T-helper 9 cell (primary cell): ENCODE data around the gene PALM3.
"Not testable (repeated sequence)": the region's sequence is repeated elsewhere in the genome, so short reads cannot be mapped to it uniquely, and the experiment has no call there.

Experiments
- DNase-seq: peaks from one replicate; pipeline ENCODE4 v3.0.0-alpha.2; 2020

PALM3 gene

DNA sequence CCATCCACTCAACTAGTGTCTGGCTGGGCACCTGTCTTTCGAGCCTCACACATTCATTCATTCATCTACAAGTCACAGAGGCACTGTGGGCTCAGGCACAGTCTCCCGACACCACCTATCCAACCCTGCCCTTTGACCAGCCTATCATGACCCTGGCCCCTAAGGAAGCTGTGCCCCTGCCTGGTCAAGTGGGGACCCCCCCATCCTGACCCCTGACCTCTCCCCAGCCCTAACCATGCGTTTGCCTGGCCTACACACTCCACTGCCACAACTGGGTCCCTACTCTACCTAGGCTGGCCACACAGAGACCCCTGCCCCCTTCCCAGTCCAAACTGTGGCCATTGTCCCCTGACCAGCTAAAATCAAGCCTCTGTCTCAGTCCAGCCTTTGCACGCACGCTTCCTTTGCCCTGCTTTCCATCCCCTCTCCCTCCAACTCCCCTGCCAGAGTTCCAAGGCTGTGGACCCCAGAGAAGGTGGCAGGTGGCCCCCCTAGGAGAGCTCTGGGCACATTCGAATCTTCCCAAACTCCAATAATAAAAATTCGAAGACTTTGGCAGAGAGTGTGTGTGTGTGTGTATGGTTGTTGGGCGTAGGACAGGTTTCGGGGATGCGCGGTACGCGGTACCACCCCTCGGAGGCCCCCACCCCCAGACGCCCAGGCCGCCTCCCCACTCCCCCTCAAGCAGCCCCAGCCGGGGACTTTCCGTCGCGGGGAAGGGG, 30.7 kb downstream of the PALM3 start:
- DNase-seq = peak; percentile 73

DNA sequence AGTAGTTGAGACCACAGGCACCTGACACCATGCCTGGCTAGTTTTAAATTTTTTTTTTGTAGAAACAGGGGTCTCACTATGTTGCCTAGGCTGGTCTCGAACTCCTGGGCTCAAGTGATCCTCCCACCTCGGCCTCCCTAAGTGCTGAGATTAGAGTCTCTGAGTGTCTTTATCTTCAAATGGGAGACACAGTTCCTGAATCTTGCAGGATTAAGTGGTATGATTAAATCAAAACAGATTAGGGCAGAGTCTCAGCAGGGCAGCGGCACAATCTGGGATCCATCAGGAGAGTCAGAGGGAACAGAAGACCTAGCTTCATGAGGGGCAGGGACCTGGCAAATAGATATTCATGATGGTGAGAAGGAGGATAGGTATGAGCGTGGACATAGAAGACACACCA, 33.0 kb downstream of the PALM3 start:
- no peak for DNase-seq

DNA sequence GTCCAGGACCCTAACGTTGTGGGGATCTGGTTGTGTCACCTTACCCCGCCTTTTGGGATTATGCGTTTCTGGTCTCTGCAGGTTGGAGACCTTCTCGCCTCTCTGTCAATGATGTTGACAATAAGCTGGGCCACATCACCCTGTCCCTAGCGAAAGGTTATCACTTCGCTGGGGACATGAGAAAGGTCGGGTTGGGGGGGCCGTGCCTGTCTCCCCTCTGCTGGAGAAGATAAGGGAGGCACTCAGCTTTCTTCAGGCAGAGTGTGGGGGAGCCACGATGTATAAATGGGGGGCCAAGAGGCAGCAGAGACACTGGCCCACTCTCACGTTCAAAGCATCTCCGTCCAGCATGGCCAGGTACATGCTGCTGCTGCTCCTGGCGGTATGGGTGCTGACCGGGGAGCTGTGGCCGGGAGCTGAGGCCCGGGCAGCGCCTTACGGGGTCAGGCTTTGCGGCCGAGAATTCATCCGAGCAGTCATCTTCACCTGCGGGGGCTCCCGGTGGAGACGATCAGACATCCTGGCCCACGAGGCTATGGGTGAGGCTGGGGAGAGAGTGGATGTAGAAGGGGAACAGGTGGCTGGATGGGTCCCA, 33.9 kb downstream of the PALM3 start, which contains the start of gene RLN3:
TSS of gene RLN3 (plus strand) at position 293 of the 595 bp plus-strand sequence. CDS start at position 350, 57 bp downstream.
- no peak for DNase-seq

DNA sequence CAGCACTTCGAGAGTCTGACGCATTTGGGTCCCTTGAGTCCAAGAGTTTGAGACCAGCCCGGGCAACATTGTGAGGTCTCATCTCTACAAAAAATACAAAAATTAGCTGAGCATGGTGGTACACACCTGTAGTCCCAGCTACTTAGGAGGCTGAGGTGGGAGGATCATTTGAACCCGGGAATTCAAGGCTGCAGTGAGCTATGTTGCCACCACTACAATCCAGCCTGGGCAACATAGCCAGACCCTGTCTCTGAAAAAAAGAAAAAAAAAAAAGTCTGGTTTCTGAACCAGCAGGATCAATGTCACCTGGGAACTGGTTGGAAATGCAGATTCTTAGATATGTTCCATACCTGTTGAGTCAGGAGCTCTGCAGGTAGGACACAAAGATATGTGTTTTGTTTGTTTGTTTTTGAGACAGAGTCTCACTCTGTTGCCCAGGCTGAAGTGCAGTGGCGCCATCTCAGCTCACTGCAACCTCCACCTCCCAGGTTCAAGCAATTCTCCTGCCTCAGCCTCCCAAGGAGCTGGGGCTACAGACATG, 35.2 kb downstream of the PALM3 start:
- DNase-seq = not testable (repeated sequence)

DNA sequence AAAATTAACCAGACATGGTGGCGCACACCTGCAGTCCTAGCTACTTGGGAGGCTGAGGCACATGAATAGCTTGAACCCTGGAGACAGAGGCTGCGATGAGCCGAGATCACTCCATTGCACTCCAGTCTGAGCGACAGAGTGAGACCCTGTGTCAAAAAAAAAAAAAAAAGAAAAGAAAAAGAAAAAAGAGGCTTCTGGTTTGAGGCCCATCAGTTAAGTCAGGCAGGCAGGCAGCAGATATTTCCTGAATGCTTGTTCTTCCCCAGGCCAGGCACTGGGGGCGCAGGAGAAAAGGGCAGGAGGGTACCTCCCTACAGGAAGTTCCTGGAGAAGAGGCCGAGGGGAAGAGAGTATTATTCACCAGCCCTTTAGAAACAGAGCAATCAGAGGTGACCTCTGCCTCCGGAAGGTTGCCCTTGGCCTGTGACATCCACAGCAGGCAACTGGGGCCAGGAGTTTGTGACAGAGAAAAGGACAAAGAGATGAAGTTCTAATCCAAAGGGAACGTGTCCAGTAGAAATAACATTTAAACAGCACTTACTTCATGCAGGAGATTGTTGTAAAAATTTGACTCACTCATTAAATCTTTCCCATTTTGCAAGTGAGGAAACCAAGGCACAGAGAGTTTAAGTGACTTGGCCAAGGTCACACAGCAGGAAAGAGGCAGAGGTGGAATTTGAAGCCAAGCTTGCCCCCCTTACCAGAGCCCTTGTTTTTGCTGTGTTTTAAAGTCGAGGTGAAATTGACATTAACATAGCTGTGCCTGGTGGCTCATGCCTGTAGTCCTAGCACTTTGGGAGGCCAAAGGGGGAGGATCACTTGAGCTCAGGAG, 38.3 kb downstream of the PALM3 start:
- no peak for DNase-seq

DNA sequence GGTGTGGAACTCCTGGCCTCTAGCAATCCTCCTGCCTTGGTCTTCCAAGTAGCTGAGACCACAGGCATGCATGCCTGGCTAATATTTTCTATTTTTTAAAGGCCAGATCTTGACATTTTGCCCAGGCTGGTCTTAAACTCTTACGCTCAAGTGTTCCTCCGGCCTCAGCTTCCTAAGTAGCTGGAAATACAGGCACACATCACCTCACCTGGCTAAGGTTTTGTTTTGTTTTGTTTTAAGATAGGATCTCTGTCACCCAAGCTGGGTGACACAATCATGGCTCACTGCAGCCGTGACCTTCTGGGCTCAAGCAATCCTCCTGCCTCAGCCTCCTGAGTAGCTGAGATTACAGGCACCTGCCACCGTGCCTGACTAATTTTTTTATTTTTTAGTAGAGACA, 39.4 kb downstream of the PALM3 start:
- DNase-seq = no peak

DNA sequence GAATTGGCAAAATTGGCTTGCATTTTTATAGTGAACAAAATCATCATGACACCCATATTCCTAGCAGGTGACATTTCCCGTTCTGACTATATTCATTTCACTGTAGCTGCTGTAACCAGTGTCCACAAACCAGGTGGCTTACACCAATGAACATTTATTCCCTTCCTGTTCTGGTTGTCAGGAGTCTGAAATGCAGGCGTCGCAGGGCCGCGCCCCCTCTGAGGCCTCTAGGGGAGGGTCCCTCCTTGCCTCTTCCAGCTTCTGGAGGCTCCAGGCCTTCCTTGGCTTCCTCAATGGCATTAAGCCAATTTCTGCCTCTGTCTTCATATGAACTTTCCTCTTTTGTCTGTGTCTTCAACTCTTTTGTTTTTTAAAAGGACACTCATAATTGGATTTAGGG, 40.4 kb downstream of the PALM3 start:
- DNase-seq = no peak

DNA sequence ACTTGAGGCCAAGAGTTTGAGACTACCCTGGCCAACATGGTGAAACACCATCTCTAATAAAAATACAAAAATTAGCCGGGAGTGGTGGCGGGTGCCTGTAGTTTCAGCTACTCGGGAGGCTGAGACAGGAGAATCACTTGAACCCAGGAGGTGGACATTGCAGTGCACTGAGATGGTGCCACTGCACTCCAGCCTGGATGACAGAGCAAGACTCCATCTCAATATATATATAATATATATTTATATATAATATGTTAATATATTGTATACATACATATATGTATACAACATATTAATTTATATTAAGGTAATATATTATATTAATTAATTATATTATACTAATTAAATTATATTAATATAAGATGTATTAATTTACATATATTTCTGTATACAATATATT, 42.1 kb downstream of the PALM3 start:
- DNase-seq = not testable (repeated sequence)

DNA sequence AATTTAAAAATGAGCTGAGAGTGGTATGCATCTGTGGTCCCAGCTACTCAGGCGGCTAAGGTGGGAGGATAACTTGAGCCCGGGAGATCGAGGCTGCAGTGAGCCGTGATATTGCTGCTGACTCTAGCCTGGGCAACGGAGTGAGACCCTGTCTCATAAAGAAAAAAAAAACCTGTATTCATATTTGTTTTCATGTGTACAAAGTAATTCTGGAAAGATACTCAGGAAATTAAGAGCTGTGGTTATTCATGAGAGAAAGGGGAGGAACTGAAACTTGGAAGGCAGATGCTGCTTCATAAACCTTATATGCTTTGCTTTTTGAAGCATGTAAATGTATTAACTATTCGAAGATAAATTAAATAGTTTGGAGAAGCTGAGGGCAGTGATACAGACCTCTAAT, 42.8 kb downstream of the PALM3 start:
- no peak for DNase-seq

- no peak for DNase-seq
These were observed 46.3 kb downstream of the PALM3 start for GRCh38 chr19:14015524-14016035.

DNA sequence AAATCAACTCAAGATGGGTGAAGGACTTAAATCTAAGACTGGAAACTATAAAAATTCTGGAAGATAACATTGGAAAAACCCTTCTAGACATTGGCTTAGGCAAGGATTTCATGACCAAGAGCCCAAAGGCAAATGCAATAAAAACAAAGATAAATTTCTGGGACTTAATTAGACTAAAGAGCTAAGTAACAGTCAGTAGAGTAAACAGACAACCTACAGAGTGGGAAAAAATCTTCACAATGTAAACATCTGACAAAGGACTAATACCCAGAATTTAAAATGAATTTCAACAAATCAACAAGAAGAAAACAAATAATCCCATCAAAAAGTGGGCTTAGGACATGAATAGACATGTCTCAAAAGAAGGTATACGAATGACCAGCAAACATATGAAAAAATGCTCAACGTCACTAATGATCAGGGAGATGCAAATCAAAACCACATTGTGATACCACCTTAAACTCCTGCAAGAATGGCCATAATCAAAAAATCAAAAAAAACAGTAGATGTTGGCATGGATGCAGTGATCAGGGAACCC, 49.4 kb downstream of the PALM3 start:
- no peak for DNase-seq

DNA sequence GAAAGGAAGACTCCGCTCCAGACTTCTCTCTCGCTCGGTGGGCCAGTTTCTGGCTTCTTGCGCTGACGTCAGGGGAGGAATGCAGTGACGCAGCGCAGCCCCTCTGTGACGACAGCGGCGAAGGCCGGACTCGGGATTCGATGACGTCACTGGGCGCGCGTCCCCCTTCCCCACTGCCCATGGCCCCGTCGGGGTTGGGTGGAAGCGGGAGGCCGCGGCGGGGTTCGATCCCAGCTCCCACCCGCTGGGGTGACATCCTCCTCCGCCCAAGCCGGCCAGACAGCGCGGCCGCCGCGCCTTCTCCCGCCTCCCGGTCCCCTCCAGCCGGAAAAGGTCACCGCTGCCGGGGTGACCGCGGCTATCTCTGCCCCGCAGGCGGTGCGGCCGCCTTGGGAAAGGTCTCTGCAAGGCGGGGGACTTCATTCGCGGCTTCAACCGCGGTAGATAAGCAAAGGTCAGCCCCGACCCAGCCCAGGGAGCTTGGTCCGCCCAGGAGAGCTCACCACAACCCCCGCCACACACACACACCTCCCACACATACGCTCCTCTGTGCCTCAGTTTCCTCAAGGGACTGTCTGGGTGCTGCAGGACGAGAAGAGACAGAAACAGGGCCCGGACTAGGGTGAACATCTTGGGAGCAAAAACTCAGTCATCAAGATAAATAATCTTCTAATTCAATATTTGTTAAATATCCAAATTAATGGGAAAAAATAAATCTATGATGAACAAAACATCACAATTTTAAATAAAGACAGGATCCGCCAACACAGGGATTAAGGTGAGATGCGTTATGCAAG, 54.9 kb downstream of the PALM3 start:
- no peak for DNase-seq

DNA sequence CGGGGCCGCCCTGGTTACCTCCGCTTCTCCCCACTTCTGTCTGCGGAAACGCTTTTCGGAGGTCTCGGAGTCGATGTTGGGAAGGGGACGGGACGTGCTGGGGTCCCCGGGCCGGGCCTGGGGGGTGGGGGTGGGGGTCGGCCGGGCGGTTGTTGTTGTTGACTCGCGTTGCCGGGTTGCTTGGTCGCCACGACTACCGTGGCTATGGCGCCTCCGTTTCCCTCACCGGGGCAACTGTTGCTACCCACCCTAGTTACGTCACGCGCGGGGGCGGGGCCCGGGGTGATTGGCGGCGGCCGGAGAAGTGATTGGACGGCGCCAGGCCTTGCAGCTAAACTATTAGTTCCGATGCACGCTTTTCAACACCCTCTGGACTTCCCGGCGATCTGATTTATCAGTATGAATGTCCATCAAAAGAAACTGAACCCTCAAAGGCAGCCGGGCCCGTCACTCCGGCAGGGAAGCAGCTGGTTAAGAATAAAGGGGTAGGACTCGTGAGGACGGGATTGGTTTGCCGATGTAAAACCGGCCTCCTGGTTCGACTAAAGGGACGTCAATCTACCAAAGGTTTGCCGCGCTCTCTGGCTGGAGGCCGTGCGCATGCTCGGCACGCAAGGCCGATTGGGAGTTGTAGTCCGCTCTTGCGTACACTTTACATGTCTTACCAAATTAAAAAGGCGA, 55.7 kb downstream of the PALM3 start, which contains the start of gene RFX1:
TSS of gene RFX1 (minus strand) at position 236 of the 681 bp plus-strand sequence. CDS start 12,477 bp downstream, outside the sequence.
- peak; percentile 100 for DNase-seq

GRCh38 chr19:14005349-14006084, 56.4 kb downstream of the PALM3 start:
- peak; percentile 96 for DNase-seq

DNA sequence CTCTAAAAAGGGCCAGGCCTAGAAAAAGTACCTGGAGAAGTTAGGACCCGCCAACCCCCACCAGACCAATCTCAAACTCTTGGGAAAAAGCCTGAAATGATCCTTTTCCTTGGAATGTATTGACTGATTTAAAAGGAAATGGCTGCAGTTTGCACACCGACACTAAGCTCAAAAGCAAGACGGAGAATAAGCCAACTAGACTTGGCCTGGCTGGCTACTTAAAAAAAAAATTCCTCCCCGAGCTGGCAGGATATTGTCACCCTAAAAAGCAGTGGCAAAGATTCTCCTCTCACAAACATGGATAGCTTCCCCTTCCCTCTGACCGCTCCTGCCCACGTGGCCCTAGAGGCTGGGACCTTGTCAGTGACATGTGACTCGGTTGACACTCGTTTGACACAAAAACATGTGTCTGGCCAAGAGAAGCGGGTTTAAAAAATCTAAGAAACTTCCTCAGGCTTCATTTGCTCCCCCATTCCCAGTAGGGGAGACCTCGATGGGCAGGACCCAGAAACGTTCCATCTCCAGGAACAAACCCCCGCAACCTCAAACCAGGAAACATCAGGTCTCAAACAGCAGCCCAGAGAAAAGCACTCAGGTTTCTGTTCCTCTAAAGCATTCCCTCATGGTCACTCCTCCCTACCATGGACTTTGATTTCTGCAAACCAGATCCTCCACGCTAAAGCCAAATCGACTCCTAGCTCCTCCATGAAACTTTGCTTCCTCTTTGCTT, 57.1 kb downstream of the PALM3 start:
- no peak for DNase-seq
